Stimulated activated CD4-positive, alpha-beta T cell treated with anti-CD3 and anti-CD28 coated beads, Interleukin-4, amount 100 ng/mL, for 4 hours (primary cell): Measurements from ENCODE around the gene LDLRAD3.

Source experiments
- DNase-seq, 2 experiments: peaks; one replicate each; pipeline ENCODE4 v3.0.0-alpha.2; 2020

The LDLRAD3 gene

GRCh38 chr11:36148701-36149100, 204.8 kb downstream of the LDLRAD3 start:
- DNase-seq = no peak

- DNase-seq = peak; percentile 14 to 15
Measured at GRCh38 chr11:36149538-36150242, 205.8 kb downstream of the LDLRAD3 start.

- DNase-seq = no peak
Measured at GRCh38 chr11:36150986-36151385, 207.1 kb downstream of the LDLRAD3 start.

GRCh38 chr11:36151933-36152580, 208.2 kb downstream of the LDLRAD3 start:
- no peak for DNase-seq

GRCh38 chr11:36153551-36153950, 209.7 kb downstream of the LDLRAD3 start:
- no peak for DNase-seq

- no peak for DNase-seq
Measured at GRCh38 chr11:36155124-36155561, 211.3 kb downstream of the LDLRAD3 start.

GRCh38 chr11:36155770-36156160, 211.9 kb downstream of the LDLRAD3 start:
- DNase-seq = no peak

GRCh38 chr11:36156161-36156816, 212.4 kb downstream of the LDLRAD3 start:
- no peak for DNase-seq

- DNase-seq = no peak
Measured at GRCh38 chr11:36156817-36157519, 213.1 kb downstream of the LDLRAD3 start.

- DNase-seq = no peak
Measured at GRCh38 chr11:36160091-36160490, 216.2 kb downstream of the LDLRAD3 start.

GRCh38 chr11:36161572-36161971, 217.7 kb downstream of the LDLRAD3 start:
- no peak for DNase-seq

GRCh38 chr11:36162006-36162882, 218.4 kb downstream of the LDLRAD3 start:
- DNase-seq = no peak

GRCh38 chr11:36162883-36163434, 219.1 kb downstream of the LDLRAD3 start:
- no peak for DNase-seq

- DNase-seq = no peak
Measured at GRCh38 chr11:36164506-36165250, 220.8 kb downstream of the LDLRAD3 start.

GRCh38 chr11:36165621-36166397, 221.9 kb downstream of the LDLRAD3 start:
- DNase-seq = no peak

- DNase-seq = no peak
Measured at GRCh38 chr11:36167073-36167472, 223.2 kb downstream of the LDLRAD3 start.

GRCh38 chr11:36167729-36168128, 223.9 kb downstream of the LDLRAD3 start:
- no peak for DNase-seq

GRCh38 chr11:36177836-36178235, 234.0 kb downstream of the LDLRAD3 start:
- no peak for DNase-seq

- no peak for DNase-seq
Measured at GRCh38 chr11:36186340-36187175, 242.7 kb downstream of the LDLRAD3 start.
